Measurements from ENCODE around the gene CASP7. TPM values are rescaled to one million over a fixed set of nuclear protein-coding genes. Genes with fewer than 3 reads are reported as not detected.
"Not testable (repeated sequence)": the region's sequence is repeated elsewhere in the genome, so short reads cannot be mapped to it uniquely, and the experiment has no call there.

Gene CASP7
- total and polyA plus RNA-seq, 12 donors: 7.1 to 25.1 (median 17.2) TPM

DNA sequence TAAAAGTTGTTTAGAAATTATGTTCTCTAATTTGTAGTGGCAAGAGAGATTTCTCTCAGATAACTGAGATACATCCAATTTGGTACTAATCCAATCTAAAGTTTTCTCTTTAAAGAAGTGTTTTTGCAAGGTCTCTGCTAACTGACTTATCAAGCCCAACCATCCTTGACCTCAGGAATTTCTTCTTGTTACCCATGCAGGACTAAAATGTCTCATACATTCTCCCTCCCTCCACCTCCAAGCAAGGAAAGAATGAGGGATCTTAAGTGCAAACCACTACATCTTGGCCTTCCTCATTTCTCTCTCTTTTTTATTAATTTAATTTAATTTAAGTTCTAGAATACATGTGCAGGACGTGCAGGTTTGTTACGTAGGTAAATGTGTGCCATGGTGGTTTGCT is 28.7 kb upstream of the CASP7 start:
- DNase-seq: no peak
- Histone ChIP-seq H3K27ac (no peak overlapping the region), H3K9me3 (replicated peaks in 1 of 3) (no peaks in the 10 kb centered on the region), H3K36me3 (replicated peaks in 1 of 2) (no peaks in the 10 kb centered on the region), H3K4me1 (replicated peaks in 1 of 2) (no peaks in the 10 kb centered on the region), H3K27me3 (no peaks in the 10 kb centered on the region), H3K4me3 (no peak overlapping the region)
- intact Hi-C loops (cut with DNase I): no loop called here
- TF ChIP-seq, protein P1, sequence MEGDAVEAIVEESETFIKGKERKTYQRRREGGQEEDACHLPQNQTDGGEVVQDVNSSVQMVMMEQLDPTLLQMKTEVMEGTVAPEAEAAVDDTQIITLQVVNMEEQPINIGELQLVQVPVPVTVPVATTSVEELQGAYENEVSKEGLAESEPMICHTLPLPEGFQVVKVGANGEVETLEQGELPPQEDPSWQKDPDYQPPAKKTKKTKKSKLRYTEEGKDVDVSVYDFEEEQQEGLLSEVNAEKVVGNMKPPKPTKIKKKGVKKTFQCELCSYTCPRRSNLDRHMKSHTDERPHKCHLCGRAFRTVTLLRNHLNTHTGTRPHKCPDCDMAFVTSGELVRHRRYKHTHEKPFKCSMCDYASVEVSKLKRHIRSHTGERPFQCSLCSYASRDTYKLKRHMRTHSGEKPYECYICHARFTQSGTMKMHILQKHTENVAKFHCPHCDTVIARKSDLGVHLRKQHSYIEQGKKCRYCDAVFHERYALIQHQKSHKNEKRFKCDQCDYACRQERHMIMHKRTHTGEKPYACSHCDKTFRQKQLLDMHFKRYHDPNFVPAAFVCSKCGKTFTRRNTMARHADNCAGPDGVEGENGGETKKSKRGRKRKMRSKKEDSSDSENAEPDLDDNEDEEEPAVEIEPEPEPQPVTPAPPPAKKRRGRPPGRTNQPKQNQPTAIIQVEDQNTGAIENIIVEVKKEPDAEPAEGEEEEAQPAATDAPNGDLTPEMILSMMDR (IDR thresholded peaks at IDR 0.05): no peak
- TF ChIP-seq POLR2A (IDR thresholded peaks at IDR 0.05): no peak
- WGBS, 4 donors: 66 to 98% (median 91%) methylated on average over 2 of the region's 2 CpGs

DNA sequence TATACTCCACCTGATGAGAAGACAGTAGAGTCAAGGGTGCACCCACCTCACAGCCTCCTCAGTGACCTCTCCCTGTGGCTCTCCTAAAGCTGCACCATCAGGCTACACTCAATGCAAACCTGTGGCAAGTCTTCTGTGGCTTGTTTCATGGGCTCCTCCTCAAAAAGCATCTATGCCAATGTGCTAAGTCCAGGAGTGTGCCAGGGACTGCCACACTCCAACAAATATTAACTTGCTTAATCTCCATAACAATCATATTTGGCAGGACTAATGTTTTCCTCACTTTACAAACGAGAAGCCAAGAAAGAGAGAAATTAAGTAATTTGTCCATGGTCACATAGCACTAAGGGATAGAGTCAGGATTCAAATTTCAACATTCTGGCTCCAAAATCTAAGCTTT is 27.8 kb upstream of the CASP7 start:
- H3K27me3 ChIP-seq: no peaks in the 10 kb centered on the region
- no peak overlapping the region for H3K27ac ChIP-seq
- no peaks in the 10 kb centered on the region for H3K9me3 ChIP-seq (replicated peaks in 1 of 3)
- DNase-seq: no peak
- 55 to 69% (median 61%) methylated on average over 1 of the region's 1 CpG for WGBS, 4 donors
- H3K4me1 ChIP-seq (replicated peaks in 1 of 2): no peaks in the 10 kb centered on the region
- no peak for TF ChIP-seq POLR2A (IDR thresholded peaks at IDR 0.05)
- TF ChIP-seq, protein P1 (IDR thresholded peaks at IDR 0.05): no peak
- H3K4me3 ChIP-seq: no peak overlapping the region
- no peaks in the 10 kb centered on the region for H3K36me3 ChIP-seq (replicated peaks in 1 of 2)
- intact Hi-C loops (cut with DNase I): no loop called here

DNA sequence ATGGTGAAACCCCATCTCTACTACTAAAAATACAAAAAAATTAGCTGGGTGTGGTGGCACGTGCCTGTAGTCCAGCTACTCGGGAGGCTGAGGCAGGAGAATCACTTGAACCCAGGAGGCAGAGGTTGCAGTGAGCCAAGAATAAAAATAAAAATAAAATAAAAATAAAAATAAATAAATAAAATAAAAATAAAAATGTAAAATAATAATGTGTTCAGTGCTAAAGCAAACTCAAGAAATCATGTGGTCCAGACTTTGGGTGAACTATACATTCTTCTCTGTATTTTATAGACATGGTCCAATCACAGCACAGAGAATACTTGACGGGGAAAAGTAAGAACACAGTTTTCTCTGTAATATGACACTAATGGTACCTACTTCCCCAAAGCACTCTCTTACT is 27.3 kb upstream of the CASP7 start:
- H3K27me3 ChIP-seq; H3K4me3 ChIP-seq; intact Hi-C loops (cut with DNase I); H3K36me3 ChIP-seq (replicated peaks in 1 of 2); H3K9me3 ChIP-seq (replicated peaks in 1 of 3); DNase-seq; H3K4me1 ChIP-seq (replicated peaks in 1 of 2); H3K27ac ChIP-seq: not testable (repeated sequence)
- 84 to 90% (median 86%) methylated on average over 3 of the region's 3 CpGs for WGBS, 4 donors

DNA sequence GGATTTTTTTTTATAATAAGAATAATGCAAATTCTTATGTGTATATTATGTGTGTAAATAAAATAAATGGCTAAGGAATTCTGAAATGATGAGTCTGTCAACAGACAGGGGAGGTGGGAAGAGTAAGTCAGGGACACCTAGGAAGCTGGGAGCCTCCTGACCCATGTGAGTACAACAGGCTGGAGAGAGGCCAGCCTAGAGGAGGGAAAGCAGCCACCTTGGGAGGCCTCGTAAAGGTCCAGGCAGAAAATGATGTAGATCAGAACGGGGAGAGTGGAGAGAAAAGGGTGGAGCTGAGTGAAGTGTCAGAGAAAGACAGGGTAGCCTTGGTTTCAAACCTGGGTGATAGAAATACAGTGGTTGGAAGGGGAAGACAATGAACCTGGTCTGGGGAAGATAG is 22.8 kb upstream of the CASP7 start:
- no peaks in the 10 kb centered on the region for H3K9me3 ChIP-seq (replicated peaks in 1 of 3)
- no peaks in the 10 kb centered on the region for H3K36me3 ChIP-seq (replicated peaks in 1 of 2)
- H3K27ac ChIP-seq: no peak overlapping the region
- 40 to 50% (median 43%) methylated on average over 2 of the region's 2 CpGs for WGBS, 4 donors
- DNase-seq: no peak
- peaks cover 5% of the 10 kb centered on the region for H3K27me3 ChIP-seq
- no peak overlapping the region for H3K4me3 ChIP-seq
- no peaks in the 10 kb centered on the region for H3K4me1 ChIP-seq (replicated peaks in 1 of 2)
- intact Hi-C loops (cut with DNase I): no loop called here
- TF ChIP-seq, protein P1 (IDR thresholded peaks at IDR 0.05): no peak
- TF ChIP-seq POLR2A (IDR thresholded peaks at IDR 0.05): no peak

DNA sequence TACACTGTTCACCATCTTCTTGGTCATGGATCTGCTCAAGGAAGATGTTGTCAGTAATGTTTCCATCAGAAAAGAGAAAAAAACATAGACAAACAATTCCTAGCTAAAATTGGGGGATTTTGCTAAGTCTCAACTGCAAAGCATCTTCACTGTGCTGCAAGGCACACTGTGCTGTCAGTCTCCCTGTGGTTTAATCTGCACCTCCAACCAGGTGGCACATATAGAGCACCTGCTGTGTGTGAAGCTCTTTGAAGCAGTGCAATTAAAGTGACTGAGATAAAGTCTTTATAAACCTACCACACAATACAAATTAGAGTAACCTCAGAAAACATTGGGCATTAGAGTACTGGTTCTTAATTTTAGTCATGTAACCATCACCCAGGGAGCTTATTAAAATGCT is 22.2 kb upstream of the CASP7 start:
- no peaks in the 10 kb centered on the region for H3K36me3 ChIP-seq (replicated peaks in 1 of 2)
- no peaks in the 10 kb centered on the region for H3K9me3 ChIP-seq (replicated peaks in 1 of 3)
- intact Hi-C loops (cut with DNase I): no loop called here
- TF ChIP-seq, protein P1 (IDR thresholded peaks at IDR 0.05): no peak
- TF ChIP-seq POLR2A (IDR thresholded peaks at IDR 0.05): no peak
- no peak for DNase-seq
- peaks cover 5% of the 10 kb centered on the region for H3K27me3 ChIP-seq
- H3K27ac ChIP-seq: no peak overlapping the region
- H3K4me1 ChIP-seq (replicated peaks in 1 of 2): no peaks in the 10 kb centered on the region
- H3K4me3 ChIP-seq: no peak overlapping the region
